ENCODE results near the gene RYR1.

The RYR1 gene

GRCh38 chr19:38391911-38392464, 41.5 kb upstream of the RYR1 start:
- H3K4me3 ChIP-seq (ENCODE audit: low read length): no peak overlapping the region
- no peak for TF ChIP-seq CTCF (conservative IDR thresholded peaks at IDR 0.05; ENCODE audit: low read depth, low read length)
- no peak for DNase-seq (ENCODE audit: low read depth)

- H3K4me3 ChIP-seq (ENCODE audit: low read length): no peak overlapping the region
- DNase-seq (ENCODE audit: low read depth): no peak
- TF ChIP-seq CTCF (conservative IDR thresholded peaks at IDR 0.05; ENCODE audit: low read depth, low read length): no peak
These were observed 40.7 kb upstream of the RYR1 start for GRCh38 chr19:38392707-38393308.

GRCh38 chr19:38394488-38394887, 39.0 kb upstream of the RYR1 start:
- no peak overlapping the region for H3K4me3 ChIP-seq (ENCODE audit: low read length)
- no peak for TF ChIP-seq CTCF (conservative IDR thresholded peaks at IDR 0.05; ENCODE audit: low read depth, low read length)
- DNase-seq (ENCODE audit: low read depth): no peak

- no peak overlapping the region for H3K4me3 ChIP-seq (ENCODE audit: low read length)
- DNase-seq (ENCODE audit: low read depth): no peak
- no peak for TF ChIP-seq CTCF (conservative IDR thresholded peaks at IDR 0.05; ENCODE audit: low read depth, low read length)
These were observed 37.9 kb upstream of the RYR1 start for GRCh38 chr19:38395381-38396114.

- no peak for DNase-seq (ENCODE audit: low read depth)
- H3K4me3 ChIP-seq (ENCODE audit: low read length): no peak overlapping the region
- no peak for TF ChIP-seq CTCF (conservative IDR thresholded peaks at IDR 0.05; ENCODE audit: low read depth, low read length)
These were observed 34.4 kb upstream of the RYR1 start for GRCh38 chr19:38399081-38399480.

GRCh38 chr19:38399537-38399936, 34.0 kb upstream of the RYR1 start:
- no peak for DNase-seq (ENCODE audit: low read depth)
- no peak overlapping the region for H3K4me3 ChIP-seq (ENCODE audit: low read length)
- no peak for TF ChIP-seq CTCF (conservative IDR thresholded peaks at IDR 0.05; ENCODE audit: low read depth, low read length)

- no peak overlapping the region for H3K4me3 ChIP-seq (ENCODE audit: low read length)
- no peak for TF ChIP-seq CTCF (conservative IDR thresholded peaks at IDR 0.05; ENCODE audit: low read depth, low read length)
- no peak for DNase-seq (ENCODE audit: low read depth)
These were observed 33.1 kb upstream of the RYR1 start for GRCh38 chr19:38400361-38400760.
